Esophagus muscularis mucosa (tissue), 4 donors: Measurements from ENCODE around the gene PKHD1. TPM values are rescaled to one million over a fixed set of nuclear protein-coding genes. Genes with fewer than 3 reads are reported as not detected.
A peak's percentile ranks its signal among the peaks of the same experiment; 100 is the strongest.
"Not testable (repeated sequence)": the region's sequence is repeated elsewhere in the genome, so short reads cannot be mapped to it uniquely, and the experiment has no call there.

ENCODE experiments used
- DNase-seq: peaks from one replicate; pipeline ENCODE4 v3.0.0-alpha.2; 2017; ENCODE audit errors: extremely low spot score
- H3K27ac ChIP-seq, 4 donors: fragments of 200-600 bp; sonication (generic); replicated peaks in 1 of 4; 1 replicate in 3 of 4; 2 replicates in 1 of 4; pipeline ENCODE4 v1.5.1; 2016 to 2019; ENCODE audit warnings: mild to moderate bottlenecking in 1 of 4
- H3K27me3 ChIP-seq, 4 donors: fragments of 200-600 bp; sonication (generic); one replicate each; pipeline versions ENCODE4 v1.5.1 to v1.6.0; 2016 to 2019
- H3K36me3 ChIP-seq, 4 donors: fragments of 200-600 bp; sonication (generic); one replicate each; pipeline ENCODE4 v1.5.1; 2016 to 2019
- H3K4me1 ChIP-seq, 4 donors: fragments of 200-600 bp; sonication (generic); one replicate each; pipeline ENCODE4 v1.5.1; 2016 to 2019
- H3K4me3 ChIP-seq, 4 donors: fragments of 200-600 bp; sonication (generic); 1 replicate in 2 of 4; 2 replicates in 2 of 4; pipeline ENCODE4 v1.5.1; 2016 to 2019; ENCODE audit warnings: mild to moderate bottlenecking in 4 of 4, moderate library complexity in 1 of 4
- H3K9me3 ChIP-seq, 4 donors: fragments of 200-600 bp; sonication (generic); 1 replicate in 3 of 4; 2 replicates in 1 of 4; pipeline ENCODE4 v1.5.1; 2016 to 2019
- EP300 ChIP-seq: sonication (generic); formaldehyde crosslinking; IDR thresholded peaks from one replicate; pipeline ENCODE4 v1.6.1; 2017; ENCODE audit warnings: antibody characterized with exemption
- POLR2A ChIP-seq: fragments of 450-650 bp; IDR thresholded peaks from one replicate; pipeline ENCODE4 v1.6.1; 2017; ENCODE audit warnings: antibody characterized with exemption, moderate library complexity, mild to moderate bottlenecking, low read depth
- POLR2AphosphoS5 ChIP-seq, 2 donors: sonication (generic); formaldehyde crosslinking; IDR thresholded peaks; one replicate each; pipeline ENCODE4 v1.6.1; 2017; ENCODE audit warnings: antibody characterized with exemption in 2 of 2
- WGBS: methylation state at CpG from one replicate; pipeline ENCODE4 v1.1.5; 2018; 5-methylcytosine and 5-hydroxymethylcytosine counted together
- intact Hi-C: fragments of 100-400 bp; cut with DNase I; formaldehyde crosslinking; loops from one replicate; pipeline ENCODE4 v1.15.1; 2023
- total RNA-seq, 4 donors: library from RNA; depleted of rRNA; stranded (reverse); fragments of >200 nt; gene quantifications; one replicate each; pipeline versions ENCODE4 v1.1.0 to v1.2.1, GENCODE V29; 2016
- TF ChIP-seq, protein P1 (sequence below), 3 experiments: fragments of 200-600 bp in 2 of 3; fragments of 450-650 bp in 1 of 3; sonication (generic) in 2 of 3; IDR thresholded peaks; one replicate each; pipeline ENCODE4 v1.5.1; 2017 to 2019; ENCODE audit warnings: antibody characterized with exemption in 3 of 3, mild to moderate bottlenecking in 2 of 3, moderate library complexity in 1 of 3

PKHD1 gene
- total RNA-seq, 4 donors from 2014 or later = under 0.01 TPM; not detected in 3

GRCh38 chr6:51986864-51987263, 100.5 kb downstream of the PKHD1 start:
- 82% methylated on average over 5 of the region's 5 CpGs for WGBS

GRCh38 chr6:51983564-51983963, 103.8 kb downstream of the PKHD1 start:
- no peak for DNase-seq
- intact Hi-C loops = no loop called here
- Histone ChIP-seq H3K4me1 (no peaks in the 10 kb centered on the region), H3K27me3 (no peaks in the 10 kb centered on the region), H3K36me3 (no peaks in the 10 kb centered on the region), H3K27ac (no peak overlapping the region), H3K9me3 (no peaks in the 10 kb centered on the region), H3K4me3 (no peak overlapping the region)
- TF ChIP-seq EP300 = no peak
- TF ChIP-seq, protein P1, sequence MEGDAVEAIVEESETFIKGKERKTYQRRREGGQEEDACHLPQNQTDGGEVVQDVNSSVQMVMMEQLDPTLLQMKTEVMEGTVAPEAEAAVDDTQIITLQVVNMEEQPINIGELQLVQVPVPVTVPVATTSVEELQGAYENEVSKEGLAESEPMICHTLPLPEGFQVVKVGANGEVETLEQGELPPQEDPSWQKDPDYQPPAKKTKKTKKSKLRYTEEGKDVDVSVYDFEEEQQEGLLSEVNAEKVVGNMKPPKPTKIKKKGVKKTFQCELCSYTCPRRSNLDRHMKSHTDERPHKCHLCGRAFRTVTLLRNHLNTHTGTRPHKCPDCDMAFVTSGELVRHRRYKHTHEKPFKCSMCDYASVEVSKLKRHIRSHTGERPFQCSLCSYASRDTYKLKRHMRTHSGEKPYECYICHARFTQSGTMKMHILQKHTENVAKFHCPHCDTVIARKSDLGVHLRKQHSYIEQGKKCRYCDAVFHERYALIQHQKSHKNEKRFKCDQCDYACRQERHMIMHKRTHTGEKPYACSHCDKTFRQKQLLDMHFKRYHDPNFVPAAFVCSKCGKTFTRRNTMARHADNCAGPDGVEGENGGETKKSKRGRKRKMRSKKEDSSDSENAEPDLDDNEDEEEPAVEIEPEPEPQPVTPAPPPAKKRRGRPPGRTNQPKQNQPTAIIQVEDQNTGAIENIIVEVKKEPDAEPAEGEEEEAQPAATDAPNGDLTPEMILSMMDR (IDR thresholded peaks at IDR 0.05) = no peak
- no peak for TF ChIP-seq POLR2A
- no peak for TF ChIP-seq POLR2AphosphoS5 (IDR thresholded peaks at IDR 0.05)
- 46% methylated on average over 5 of the region's 5 CpGs for WGBS

More at GRCh38 chr6:51986864-51987263, 100.5 kb downstream of the PKHD1 start:
- TF ChIP-seq EP300 (no peak), POLR2AphosphoS5 (IDR thresholded peaks at IDR 0.05) (no peak), POLR2A (no peak)
- TF ChIP-seq, protein P1 (IDR thresholded peaks at IDR 0.05) = no peak
- Histone ChIP-seq H3K4me3 (no peak overlapping the region), H3K27ac (no peak overlapping the region), H3K4me1 (no peaks in the 10 kb centered on the region), H3K9me3 (no peaks in the 10 kb centered on the region), H3K27me3 (no peaks in the 10 kb centered on the region), H3K36me3 (no peaks in the 10 kb centered on the region)
- no peak for DNase-seq
- intact Hi-C loops = no loop called here

DNA sequence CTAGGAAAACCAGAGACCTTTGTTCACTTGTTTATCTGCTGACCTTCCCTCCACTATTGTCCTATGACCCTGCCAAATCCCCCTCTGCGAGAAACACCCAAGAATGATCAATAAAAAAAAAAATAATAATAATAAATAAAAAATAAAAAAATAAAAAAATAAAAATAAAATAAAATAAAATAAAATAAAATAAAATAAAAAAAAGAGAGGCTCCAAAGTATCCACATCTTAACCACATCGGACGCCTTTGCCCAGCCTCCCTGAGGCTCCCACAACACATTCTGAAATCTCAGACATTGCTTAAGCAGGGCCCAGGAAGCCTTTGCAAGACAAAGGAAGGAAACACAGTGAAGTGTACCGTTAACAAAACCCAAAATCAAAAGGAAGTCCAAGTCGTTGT, 104.7 kb downstream of the PKHD1 start:
- H3K4me3 ChIP-seq, H3K27ac ChIP-seq, intact Hi-C loops, H3K4me1 ChIP-seq, H3K27me3 ChIP-seq, H3K36me3 ChIP-seq, H3K9me3 ChIP-seq, DNase-seq: not testable (repeated sequence)
- 74% methylated on average over 5 of the region's 5 CpGs for WGBS

- WGBS = 90% methylated on average over 9 of the region's 9 CpGs
- no peak overlapping the region for H3K4me3 ChIP-seq
- intact Hi-C loops = no loop called here
- no peaks in the 10 kb centered on the region for H3K4me1 ChIP-seq
- no peaks in the 10 kb centered on the region for H3K36me3 ChIP-seq
- no peaks in the 10 kb centered on the region for H3K27me3 ChIP-seq
- DNase-seq = no peak
- no peak overlapping the region for H3K27ac ChIP-seq
- no peaks in the 10 kb centered on the region for H3K9me3 ChIP-seq
- TF ChIP-seq POLR2A (no peak), POLR2AphosphoS5 (IDR thresholded peaks at IDR 0.05) (no peak), EP300 (no peak)
- TF ChIP-seq, protein P1 (IDR thresholded peaks at IDR 0.05) = no peak
These were observed 111.0 kb downstream of the PKHD1 start for GRCh38 chr6:51976374-51976773.

DNA sequence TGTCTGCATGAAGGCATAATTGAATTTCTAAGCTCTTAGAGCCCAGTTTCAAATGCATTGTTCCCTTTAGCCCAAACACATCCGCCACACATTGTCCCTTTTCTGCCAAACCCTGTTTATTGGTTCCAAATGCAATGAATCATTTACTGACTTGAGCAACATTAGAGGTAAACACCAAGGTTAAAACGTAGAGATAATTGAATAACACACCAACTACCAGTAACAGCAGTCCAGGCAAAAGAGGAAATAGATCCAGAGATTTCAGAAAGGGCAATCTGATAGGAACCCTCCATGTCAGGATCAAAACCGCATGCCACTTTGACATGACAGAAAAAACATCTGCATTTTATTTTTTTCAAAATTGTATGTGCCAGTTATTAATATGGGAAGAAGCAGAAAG, 114.8 kb downstream of the PKHD1 start:
- TF ChIP-seq, protein P1 (IDR thresholded peaks at IDR 0.05) = no peak
- no peak for TF ChIP-seq POLR2A
- TF ChIP-seq EP300 = no peak
- TF ChIP-seq POLR2AphosphoS5 (IDR thresholded peaks at IDR 0.05) = no peak
- no peaks in the 10 kb centered on the region for H3K36me3 ChIP-seq
- H3K27ac ChIP-seq = no peak overlapping the region
- H3K9me3 ChIP-seq = peaks cover 0 to 4% (median 0%) of the 10 kb centered on the region in 4 donors
- peak; percentile 19 for DNase-seq
- no peaks in the 10 kb centered on the region for H3K4me1 ChIP-seq
- intact Hi-C loops = no loop called here
- no peak overlapping the region for H3K4me3 ChIP-seq
- H3K27me3 ChIP-seq = no peaks in the 10 kb centered on the region
- WGBS = 48% methylated on average over 3 of the region's 3 CpGs
